AG04449 (cell line): ENCODE results near the gene HOXA9.
A peak's percentile ranks its signal among the peaks of the same experiment; 100 is the strongest.

Experiments used
- CTCF ChIA-PET: fragments of 350-600 bp; formaldehyde crosslinking; extraction: SDS; loops from one replicate; lab custom pipeline; 2021; ENCODE audit warnings: antibody characterized with exemption; lab: Yijun Ruan, JAX
- POLR2A ChIA-PET: fragments of 400-600, 350-600 bp; formaldehyde crosslinking; extraction: SDS; loops from one replicate; lab custom pipeline; 2020; ENCODE audit warnings: antibody characterized with exemption, inconsistent platforms; lab: Yijun Ruan, JAX
- DNase-seq: peaks from one replicate; pipeline ENCODE4 v3.0.0-alpha.2; 2010; ENCODE audit warnings: low read depth, low spot score
- H3K4me3 ChIP-seq: 2 replicates; pipeline ENCODE4 v1.5.1; 2011; ENCODE audit warnings: low read depth, mild to moderate bottlenecking, control low read depth, low read length
- TF ChIP-seq, protein P1 (sequence below): IDR thresholded peaks from one replicate; pipeline ENCODE4 v1.5.1; 2011; ENCODE audit warnings: mild to moderate bottlenecking, moderate library complexity, low read length, control low read depth, inconsistent platforms; ENCODE audit not compliant: insufficient read depth; ENCODE audit errors: missing control alignments

Gene HOXA9

DNA sequence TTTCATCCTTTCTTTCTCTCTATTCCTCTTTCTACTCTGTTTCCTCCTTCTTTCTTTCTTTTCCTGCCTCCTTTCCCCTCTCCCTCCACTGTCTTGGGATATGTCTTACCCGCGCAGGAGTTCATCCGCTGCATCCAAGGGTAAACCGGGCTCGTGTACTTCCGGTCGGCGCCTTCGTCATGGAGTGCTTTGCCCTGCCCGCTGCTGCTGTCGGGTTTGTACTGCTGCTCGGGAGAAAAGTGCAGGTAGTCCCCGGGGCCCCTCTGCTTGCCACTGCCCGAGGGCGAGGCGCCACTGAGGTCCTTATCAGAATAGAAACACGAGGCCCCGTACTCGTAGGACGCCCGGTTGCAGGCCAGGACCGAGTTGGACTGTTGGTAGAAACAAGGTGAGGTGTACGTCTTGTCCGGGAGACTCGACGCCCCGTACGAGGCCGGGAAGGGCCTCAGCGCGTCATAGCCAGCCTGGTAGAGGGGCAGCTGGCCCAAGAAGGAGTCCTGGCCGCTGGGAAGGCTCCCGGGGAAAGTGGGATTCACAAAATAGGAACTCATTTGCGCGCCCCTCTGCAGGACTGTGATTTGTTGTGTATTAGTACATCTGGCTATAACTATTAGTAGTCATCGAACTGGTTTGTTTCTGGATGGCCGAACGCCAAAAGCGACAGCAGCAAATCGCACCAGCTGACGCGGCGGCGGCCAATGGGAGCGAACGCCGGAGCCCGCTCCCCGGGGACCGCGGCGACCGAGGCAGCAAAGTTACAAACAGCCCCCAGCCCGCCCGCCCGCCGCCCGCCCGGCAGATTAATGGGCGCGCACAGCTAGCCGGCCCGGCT, 17.9 kb downstream of the HOXA9 start, which contains the start of gene HOXA6:
TSS of gene HOXA6 (minus strand) at position 576 of the 832 bp plus-strand sequence. CDS start at position 551, 25 bp downstream.
- peak within 1 kb of the TSS; percentile 33 for H3K4me3 ChIP-seq
- TF ChIP-seq, protein P1, sequence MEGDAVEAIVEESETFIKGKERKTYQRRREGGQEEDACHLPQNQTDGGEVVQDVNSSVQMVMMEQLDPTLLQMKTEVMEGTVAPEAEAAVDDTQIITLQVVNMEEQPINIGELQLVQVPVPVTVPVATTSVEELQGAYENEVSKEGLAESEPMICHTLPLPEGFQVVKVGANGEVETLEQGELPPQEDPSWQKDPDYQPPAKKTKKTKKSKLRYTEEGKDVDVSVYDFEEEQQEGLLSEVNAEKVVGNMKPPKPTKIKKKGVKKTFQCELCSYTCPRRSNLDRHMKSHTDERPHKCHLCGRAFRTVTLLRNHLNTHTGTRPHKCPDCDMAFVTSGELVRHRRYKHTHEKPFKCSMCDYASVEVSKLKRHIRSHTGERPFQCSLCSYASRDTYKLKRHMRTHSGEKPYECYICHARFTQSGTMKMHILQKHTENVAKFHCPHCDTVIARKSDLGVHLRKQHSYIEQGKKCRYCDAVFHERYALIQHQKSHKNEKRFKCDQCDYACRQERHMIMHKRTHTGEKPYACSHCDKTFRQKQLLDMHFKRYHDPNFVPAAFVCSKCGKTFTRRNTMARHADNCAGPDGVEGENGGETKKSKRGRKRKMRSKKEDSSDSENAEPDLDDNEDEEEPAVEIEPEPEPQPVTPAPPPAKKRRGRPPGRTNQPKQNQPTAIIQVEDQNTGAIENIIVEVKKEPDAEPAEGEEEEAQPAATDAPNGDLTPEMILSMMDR = no peak
- CTCF ChIA-PET = interaction anchor here (1.2 to 4.7 kb wide), 5 partner anchors 11 to 294 kb away, joined by 3 to 34 read pairs (median 22); partner anchors contain the start of gene HOXA7
- DNase-seq = no peak
- POLR2A ChIA-PET = no interaction called here

DNA sequence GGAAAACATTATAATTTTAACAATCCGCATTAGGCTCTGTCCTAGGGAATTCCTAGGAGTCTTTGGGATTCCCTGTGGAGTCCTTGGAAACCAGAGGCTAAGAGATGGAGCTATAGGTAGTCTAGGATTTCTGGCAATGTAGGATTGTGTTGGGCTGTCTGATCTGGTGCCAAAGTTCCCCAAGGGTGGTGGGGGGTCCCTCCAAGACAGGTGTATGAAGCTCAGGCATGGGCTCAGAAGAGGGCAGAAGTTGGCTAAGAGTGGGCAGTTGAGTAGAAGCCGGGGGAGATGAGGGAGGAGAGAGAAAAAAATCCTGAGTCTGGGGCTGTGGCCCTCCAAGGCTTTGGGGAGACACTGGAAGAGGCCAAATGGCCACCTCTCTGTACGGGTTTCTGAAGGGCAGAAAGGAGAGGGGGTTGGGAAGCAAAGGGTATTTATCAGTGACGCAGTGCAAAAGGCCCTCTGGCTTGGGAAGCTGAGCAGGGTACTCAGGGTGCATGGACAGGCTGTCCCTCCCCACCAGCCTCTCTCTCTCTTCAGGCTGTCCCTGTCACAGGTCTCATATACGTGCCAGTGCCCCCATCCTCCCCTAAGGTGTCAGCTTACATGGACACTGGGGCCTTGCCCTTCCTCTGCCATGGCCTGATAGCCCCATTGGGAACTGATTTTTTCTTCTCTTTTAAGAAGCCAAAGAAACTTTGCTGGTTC, 18.7 kb downstream of the HOXA9 start:
- TF ChIP-seq, protein P1 = no peak
- ChIA-PET CTCF (interaction anchor here (1.2 to 4.7 kb wide), 2 partner anchors 15 to 19 kb away, joined by 3 to 26 read pairs; no protein-coding TSS in a partner anchor), POLR2A (no interaction called here)
- no peak for DNase-seq
- no peak overlapping the region for H3K4me3 ChIP-seq

DNA sequence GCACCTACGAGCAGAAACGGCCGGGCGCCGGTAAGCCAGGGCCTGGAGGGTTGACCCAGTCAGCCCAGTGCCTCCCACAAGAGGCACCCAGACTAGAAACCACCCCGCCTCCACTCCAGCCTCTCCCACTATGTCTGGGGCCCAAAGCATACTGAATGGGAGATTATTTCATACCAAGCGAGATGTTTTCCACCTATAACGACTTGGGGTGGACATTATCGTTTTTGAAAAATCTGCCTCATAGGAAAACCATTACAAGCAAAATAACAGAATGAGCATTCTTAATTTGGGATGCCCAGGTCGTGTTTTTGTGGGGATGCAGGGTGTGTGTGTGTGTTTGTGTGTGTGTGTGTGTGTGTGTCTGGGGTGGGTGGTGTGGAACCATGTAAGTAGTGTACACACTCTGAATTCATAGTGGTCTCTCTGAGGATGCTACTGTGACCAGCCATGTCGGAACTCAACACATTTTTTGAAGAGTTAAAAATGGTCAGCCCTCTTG, 19.4 kb downstream of the HOXA9 start:
- TF ChIP-seq, protein P1 = no peak
- no peak overlapping the region for H3K4me3 ChIP-seq
- ChIA-PET POLR2A (no interaction called here), CTCF (interaction anchor here (1.1 to 6.5 kb wide), 6 partner anchors 16 to 464 kb away, joined by 3 to 71 read pairs (median 8); no protein-coding TSS in a partner anchor)
- DNase-seq = no peak

DNA sequence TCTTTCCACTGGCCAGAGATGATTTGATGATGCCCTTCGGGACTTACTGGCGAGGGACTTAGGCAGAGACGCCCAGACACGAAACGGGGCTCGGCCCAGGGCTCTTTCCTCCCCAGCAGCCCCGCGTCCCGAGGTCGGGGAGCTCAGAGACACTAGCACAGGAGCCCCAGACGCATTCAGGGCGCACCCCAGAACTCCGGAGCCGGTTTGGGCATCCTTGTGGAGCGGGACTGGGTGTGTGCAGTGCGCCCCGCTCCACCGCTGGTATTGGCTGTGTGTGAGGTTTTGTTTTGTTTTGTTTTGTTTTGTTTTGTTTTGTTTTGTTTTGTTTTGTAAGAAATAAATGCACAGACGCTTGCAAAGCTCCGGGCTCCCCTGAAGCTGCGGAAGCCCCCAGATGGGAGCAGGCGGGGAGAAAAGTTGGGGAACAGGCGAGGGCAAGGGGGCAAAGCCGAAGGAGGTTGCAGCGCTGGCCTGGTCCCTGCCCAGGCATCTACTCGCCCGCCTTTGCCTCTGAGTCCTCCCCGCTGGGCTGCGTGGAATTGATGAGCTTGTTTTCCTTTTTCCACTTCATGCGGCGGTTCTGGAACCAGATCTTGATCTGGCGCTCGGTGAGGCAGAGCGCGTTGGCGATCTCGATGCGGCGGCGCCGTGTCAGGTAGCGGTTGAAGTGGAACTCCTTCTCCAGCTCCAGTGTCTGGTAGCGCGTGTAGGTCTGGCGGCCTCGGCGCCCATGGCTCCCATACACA, 20.0 kb downstream of the HOXA9 start:
- no peak overlapping the region for H3K4me3 ChIP-seq
- CTCF ChIA-PET = interaction anchor here (1.1 to 6.6 kb wide), 8 partner anchors 10 to 464 kb away, joined by 3 to 71 read pairs (median 22); partner anchors contain the start of genes HOXA4 and HOXA7
- POLR2A ChIA-PET = no interaction called here
- TF ChIP-seq, protein P1 = no peak
- DNase-seq = no peak

DNA sequence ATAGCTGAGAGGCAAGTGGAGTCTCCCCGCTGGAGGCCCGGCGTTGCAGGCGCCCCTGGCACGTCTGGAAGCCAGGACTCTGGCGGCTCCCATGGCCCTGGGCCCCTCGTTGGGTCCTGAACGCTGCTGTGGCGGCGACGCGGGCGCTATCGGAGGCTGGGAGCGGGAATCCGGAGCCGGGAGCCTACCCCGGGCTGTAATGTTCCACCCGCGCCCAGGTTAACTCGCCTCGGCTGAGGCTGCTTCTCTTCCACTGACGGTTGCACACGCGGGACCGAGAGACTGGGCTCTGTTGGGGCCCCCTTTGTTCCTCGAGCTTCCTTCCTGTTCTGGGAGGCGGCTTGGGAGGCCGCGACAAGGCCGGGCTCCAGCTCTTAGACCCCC, 20.6 kb downstream of the HOXA9 start:
- CTCF ChIA-PET = interaction anchor here (1.1 to 6.6 kb wide), 9 partner anchors 11 to 470 kb away, joined by 3 to 71 read pairs (median 19); partner anchors contain the start of genes HOXA4 and HOXA7
- no peak for DNase-seq
- TF ChIP-seq, protein P1 = no peak
- H3K4me3 ChIP-seq = no peak overlapping the region
- POLR2A ChIA-PET = no interaction called here
